HG03280 (cell line): Measurements from ENCODE around the gene GAR1.
"Not testable (repeated sequence)": the region's sequence is repeated elsewhere in the genome, so short reads cannot be mapped to it uniquely, and the experiment has no call there.

Source experiments
- ATAC-seq: cut with Tn5 transposase; IDR thresholded peaks from one replicate; pipeline ENCODE4 v1.9.1; 2021; ENCODE audit warnings: mild to moderate bottlenecking, moderate library complexity; ENCODE audit not compliant: unreplicated experiment

GAR1 gene

DNA sequence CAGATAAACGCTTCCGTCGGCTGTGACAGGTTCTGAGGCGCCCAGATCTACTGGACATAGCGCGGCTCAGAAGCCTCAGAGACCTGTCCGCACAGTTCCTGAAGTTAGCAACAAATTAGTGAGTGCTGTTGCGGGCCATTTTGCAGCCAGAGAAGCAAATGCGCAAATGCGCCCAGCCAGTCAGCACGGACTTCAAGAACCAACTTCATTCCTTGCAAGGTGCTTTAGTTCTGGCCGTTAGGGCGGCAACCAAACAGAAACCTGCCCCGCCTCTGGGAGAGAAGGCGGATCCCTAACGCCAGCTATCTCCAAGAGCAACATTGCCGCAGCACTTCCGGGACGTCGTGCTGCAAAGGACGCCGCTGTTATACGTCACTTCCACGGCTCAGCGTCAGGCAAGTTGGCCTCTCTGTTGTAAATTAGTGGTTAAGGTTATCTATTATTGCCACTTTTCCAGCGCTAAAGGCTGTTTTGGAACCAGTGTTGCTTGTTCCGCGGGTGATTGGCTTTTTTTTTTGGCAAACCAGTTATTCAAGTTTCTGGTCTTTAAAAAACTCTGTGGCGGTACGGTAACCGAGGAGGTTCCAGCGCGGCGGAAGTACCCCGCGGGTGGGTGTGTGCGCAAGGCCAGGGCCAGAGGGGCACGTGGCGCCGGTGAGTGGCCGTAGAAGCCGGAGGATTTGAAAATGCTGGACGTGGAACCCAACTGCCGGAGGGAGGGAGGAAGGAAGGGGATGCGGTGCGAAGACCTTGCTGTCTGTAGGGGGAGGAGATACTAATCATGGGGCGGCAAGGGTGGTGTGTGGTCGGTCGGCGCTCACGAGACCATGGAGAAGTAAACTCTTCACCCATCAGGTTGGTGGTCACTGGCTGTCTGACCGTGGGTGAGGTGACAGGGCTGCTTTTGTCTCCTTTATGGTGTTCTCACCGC, at the start of gene GAR1:
Gene GAR1, plus strand, starts transcription at position 612 of the 931 bp plus-strand sequence. CDS start 403 bp downstream, outside the sequence.
- ATAC-seq, result peak; percentile 99

DNA sequence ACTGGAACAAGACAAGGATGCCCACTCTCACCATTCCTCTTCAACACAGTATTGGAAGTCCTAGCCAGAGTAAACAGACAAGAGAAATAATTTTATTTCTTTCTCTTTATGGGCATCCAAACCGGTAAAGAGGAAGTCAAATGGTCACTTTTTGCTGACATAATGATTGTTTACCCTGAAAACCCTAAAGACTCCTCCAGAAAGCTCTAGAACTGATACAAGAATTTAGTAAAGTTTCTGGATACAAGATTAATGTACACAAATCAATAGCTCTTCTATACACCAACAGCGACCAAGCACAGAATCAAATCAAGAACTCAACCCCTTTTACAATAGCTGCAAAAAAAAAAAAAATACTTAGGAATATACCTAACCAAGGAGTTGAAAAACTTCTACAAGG, 33.5 kb upstream of the GAR1 start:
- not testable (repeated sequence) for ATAC-seq

- ATAC-seq, result no peak
Measured at GRCh38 chr4:109786846-109787245, 28.7 kb upstream of the GAR1 start.

DNA sequence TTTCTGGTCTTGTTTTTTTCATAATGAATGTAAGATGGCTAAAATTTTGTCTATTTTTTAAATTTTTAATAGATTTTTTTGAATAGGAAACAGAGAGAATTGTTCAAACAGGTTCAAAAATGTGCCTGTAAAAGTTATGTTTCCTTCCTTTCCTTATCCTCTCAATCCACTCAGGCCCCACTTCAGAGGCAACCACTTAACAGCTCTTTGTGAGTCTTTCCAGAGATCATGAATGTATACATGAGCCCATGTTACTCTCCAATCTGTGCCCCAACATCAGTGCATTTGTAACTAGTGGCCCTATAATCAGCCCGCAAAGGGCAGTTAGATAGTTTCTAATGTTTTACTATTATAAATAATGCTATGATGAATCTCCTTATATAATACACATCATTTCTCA, 27.8 kb upstream of the GAR1 start:
- ATAC-seq, result no peak

DNA sequence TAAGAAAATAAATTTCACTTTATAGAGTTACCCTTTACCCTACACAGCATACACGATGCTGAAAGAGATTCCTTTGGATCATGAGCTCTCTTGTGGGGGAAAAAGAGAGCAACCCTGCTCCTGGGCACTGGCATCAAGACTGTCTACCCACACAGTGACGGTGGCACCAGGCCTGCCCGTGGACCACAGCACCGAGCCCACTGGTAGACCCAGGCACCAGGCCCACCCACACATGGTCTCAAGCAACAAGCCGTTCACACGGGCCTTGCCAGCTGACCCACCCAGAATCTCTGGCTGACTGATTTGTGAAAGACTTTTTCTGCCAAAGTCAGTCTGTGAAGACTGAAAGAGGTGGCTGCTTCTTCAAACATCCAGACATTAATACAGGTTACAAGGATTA, 20.5 kb upstream of the GAR1 start:
- ATAC-seq, result no peak

GRCh38 chr4:109798866-109799265, 16.7 kb upstream of the GAR1 start:
- no peak for ATAC-seq

GRCh38 chr4:109801099-109801789, 14.3 kb upstream of the GAR1 start:
- no peak for ATAC-seq

DNA sequence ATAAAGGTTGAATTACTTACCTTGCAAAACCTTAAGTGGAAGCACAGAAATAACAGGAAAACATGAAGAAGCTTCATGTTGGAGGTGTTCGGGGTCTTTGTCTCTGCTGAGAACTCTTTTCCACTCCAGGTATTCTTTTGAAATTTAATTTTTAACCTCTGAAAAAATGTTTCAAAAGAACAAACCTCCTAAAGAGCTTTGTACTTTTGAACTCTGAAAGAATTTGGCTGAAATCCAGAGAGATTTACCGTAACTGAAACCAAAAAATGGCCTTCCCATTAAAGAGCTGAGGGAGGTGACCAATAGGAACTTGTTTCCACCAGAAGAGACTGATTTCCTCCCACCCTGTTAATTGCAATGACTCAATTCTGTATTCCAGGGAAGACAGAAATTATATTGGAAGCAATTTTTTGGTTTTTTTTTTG, 13.7 kb upstream of the GAR1 start, which contains the start of gene CFI:
Gene CFI, minus strand, starts transcription at position 105 of the 425 bp plus-strand sequence. Its CDS starts 28 bp downstream, at position 77.
- ATAC-seq, result no peak

DNA sequence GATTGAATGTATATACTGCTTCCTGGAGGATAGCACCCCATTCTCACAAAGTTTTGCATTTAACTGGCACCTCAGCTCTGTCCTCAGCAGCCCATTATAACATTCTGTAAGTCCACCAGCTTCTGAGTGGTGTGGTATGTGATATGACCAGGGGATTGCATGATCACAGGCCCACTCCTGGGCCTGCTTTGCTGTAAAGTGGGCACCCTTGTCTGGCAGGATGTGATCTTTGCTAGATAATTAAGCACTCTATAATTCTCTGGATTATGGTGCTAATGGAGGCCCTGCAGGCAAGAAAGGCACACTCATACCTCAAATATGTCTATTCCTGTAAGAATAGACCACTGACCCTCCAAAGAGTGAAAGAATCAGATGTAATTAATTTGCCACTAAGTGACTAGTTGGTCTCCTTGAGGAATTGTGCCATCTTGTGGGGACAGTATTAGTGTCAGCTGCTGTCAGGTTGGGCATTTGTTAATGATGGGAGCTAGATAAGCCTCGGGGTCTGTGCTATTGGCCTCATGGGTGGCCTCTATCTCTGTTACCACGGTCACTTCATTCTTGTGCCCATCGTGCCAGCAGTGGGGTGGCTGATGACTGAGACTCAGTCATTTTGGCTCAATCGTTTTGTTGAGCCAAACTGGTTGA, 11.5 kb upstream of the GAR1 start:
- ATAC-seq, result no peak

- no peak for ATAC-seq
Measured at GRCh38 chr4:109809655-109810054, 5.9 kb upstream of the GAR1 start.

DNA sequence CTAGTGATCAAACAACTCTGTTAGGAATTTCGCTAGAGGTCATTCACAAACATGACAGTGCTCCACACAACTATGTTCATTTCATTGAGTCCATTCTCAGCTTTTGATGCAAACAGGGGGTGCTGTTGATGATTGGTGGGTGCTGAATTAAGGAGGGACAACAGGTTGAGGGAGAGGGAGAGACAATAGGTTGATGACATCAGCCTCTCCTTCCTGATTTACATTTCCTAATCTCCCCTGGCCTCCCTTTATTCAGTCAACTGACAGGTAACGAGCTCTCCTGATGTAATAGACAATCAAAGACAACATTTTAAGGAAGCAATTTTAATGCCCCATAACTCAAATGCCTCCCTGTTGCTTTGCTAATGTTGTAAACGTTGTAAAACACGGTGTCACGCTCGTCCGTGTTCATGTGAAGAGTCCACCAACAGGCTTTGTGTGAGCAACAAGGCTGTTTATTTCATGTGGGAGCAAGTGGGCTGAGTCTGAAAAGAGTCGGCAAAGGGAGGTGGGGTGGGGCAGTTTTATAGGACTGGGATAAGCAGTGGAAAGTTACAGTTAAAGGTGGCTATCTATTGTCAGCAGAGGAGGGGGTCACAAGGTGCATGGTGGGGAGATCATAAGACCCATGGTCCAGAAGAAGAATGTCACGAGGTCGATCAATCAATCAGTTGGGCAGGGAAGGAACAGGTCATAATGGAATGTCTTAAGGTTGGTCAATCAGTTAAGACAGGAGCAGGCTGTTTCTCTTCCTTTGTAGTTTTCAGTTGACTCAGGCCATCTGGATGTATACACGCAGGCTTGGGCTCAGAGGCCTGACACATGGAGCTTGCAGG, 4.8 kb upstream of the GAR1 start:
- ATAC-seq, result no peak

DNA sequence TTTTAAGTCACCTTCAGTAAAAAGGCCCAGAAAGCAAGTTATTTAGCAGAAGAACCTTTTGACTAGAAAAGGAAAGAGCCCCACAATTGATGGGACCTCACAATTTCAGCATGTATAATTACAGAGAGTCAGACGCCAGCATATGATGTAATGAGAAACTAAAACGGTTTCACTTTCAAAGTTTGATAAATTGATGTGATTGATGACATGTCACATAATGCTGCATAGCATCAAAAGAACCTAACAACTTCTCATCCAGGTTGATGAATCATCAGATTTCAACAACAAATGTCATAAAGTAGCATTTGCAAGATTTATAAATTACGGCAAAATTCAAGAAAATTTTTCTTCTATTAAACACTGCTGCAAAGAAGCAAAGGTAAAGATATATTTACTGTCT, 3.9 kb upstream of the GAR1 start:
- ATAC-seq, result no peak

DNA sequence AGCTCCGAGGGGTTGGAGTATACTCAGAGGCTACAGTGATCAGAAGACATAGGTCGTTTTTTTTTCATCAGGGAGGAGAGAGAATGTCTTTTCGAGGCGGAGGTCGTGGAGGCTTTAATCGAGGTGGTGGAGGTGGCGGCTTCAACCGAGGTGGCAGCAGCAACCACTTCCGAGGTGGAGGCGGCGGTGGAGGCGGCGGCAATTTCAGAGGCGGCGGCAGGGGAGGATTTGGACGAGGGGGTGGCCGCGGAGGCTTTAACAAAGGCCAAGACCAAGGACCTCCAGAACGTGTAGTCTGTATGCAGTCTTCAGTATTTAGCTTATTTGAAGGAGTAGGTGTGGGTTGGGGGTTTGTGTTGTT, 500 bp downstream of the GAR1 start:
- no peak for ATAC-seq

GRCh38 chr4:109816894-109817293, 1.3 kb downstream of the GAR1 start:
- ATAC-seq, result no peak

- ATAC-seq, result no peak
Measured at GRCh38 chr4:109818268-109818667, 2.7 kb downstream of the GAR1 start.

DNA sequence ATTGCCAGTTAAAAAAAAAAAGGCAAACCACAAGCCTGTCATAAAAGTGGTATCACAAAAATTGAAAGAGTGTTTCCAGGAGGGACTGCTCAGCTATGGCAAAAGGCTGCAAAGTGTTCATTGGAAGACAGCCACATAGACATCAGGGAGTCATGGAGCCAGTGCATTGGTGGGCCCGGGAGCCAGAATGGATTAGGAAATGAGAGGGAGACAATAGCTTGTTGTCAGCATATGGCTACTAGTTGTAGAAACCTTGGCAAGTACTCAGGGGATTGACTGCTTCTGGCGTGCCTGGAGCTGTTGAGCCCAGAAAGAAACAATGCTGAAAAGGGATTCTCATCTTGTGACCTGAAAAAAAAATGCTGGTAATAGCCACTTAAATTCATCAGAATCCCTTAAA, 5.0 kb downstream of the GAR1 start:
- ATAC-seq, result no peak

GRCh38 chr4:109821185-109821584, 5.6 kb downstream of the GAR1 start:
- no peak for ATAC-seq

DNA sequence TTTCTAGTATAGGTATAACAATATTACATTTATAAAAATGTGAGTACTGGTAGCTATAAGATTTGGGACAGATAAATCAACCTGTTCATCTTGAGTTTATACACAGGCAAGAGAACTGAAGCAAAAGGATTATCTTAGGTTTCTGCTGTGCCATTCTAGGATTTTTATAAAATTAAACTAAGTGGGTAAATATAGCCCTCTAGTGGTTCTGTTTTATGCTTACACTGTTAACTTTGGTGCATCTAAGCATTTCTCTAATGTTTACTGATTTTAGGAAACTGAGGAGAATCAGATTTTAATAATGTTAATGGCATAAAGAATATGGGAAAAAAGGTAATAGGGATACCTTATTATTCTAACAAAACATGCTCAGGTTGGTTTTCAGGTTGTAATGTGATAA, 11.2 kb downstream of the GAR1 start:
- ATAC-seq, result peak; percentile 70

GRCh38 chr4:109827672-109828071, 12.1 kb downstream of the GAR1 start, which contains the start of gene RRH:
TSS of gene RRH (plus strand) at chr4:109827972. CDS start at chr4:109828028, 56 bp downstream.
- ATAC-seq, result no peak

GRCh38 chr4:109833756-109834155, 18.2 kb downstream of the GAR1 start:
- no peak for ATAC-seq
